Stimulated activated CD4-positive, alpha-beta T cell treated with anti-CD3 and anti-CD28 coated beads, Interleukin-4, amount 100 ng/mL, for 4 hours (primary cell): ENCODE data around the gene MXD3.
"Not testable (repeated sequence)": the region's sequence is repeated elsewhere in the genome, so short reads cannot be mapped to it uniquely, and the experiment has no call there.

Experiments used
- DNase-seq, 2 experiments: peaks; one replicate each; pipeline ENCODE4 v3.0.0-alpha.2; 2020

The MXD3 gene

GRCh38 chr5:177311723-177312648, at the start of gene MXD3:
TSS of gene MXD3 (minus strand) at chr5:177311898. CDS start at chr5:177311830, 68 bp downstream.
- DNase-seq = peak; percentile 93 to 95

DNA sequence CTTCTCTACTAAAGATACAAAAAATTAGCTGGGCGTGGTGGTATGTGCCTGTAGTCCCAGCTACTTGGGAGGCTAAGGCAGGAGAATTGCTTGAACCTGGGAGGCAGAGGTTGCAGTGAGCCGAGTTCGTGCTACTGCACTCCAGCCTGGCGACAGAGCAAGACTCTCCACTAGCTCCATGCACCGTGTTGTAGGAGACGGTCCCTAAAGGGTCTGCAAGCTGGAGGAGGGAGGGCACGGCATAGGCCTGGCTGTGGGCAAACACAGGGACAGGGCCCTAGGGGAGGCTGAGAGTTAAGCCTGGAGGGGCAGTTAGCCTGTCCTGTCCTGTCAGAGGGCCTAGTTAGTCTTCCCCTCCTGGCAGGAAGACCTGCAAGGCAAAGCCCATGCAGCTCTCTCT, 49.0 kb upstream of the MXD3 start:
- DNase-seq = not testable (repeated sequence)

GRCh38 chr5:177359860-177360259, 48.2 kb upstream of the MXD3 start:
- DNase-seq = no peak

DNA sequence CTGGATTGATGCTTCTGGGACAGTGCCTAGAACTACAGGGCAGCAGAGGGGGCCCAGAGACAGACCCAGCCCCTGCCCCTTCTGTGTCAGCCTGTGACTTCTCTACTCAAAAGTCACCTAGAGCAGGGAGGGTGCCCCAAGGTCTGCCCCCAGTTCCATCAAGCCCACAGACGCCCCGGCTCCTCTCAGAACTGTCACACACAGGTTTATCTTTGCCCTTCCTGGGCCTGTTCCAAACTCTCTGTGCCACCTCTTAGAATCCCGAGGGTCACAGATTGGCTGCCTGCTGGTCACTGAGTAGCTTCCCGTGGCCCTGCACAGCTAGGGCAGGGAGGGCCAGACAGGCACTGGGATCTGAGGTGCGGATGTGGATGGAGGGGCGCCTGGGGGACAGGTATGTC, 47.8 kb upstream of the MXD3 start:
- DNase-seq = no peak

DNA sequence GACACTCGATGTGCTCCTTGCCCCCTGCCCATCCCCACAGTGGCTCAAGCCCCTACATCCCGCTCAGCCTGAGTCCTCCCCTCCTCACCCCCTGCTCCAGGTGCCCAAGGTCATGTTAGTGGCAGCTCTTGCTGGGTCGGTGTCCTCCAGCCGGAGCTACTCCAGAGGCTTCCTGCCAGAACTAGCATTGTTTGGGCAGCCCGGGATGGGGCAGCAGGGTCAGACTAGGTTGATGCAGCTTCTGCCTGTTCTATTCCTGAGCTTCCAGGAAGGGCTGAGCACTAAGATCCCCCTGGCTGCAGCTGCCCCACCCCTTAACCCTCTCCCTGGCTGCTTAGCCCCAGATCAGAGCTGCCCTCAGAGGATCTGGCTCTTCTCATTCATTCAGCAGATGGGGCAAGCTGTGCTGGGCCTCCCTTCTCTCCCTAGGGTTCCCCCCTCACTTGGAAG, 46.7 kb upstream of the MXD3 start:
- DNase-seq = no peak

- DNase-seq = peak; percentile 43 to 67
Observed at GRCh38 chr5:177357459-177358351, 46.0 kb upstream of the MXD3 start, which contains the start of gene RGS14. TSS of gene RGS14 (plus strand) at chr5:177357924. CDS start at chr5:177358025, 101 bp downstream.

DNA sequence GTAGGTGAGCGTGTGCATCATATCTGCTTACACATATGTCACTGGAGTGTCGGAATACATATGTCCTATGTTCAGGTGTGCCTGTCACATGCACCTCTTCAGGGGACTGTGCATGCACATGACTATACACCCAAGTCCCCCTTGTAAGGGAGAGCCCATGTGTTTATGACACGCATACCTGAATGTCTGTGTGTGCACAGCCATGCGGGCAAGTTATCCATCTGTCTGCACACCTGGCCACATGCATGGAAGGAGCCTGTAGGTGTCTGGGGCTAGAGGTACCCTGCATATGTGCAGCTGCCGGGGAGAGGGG, 45.4 kb upstream of the MXD3 start:
- DNase-seq = no peak

- DNase-seq = no peak
Observed at GRCh38 chr5:177356746-177357145, 45.0 kb upstream of the MXD3 start.

GRCh38 chr5:177355868-177356168, 44.1 kb upstream of the MXD3 start:
- DNase-seq = no peak

GRCh38 chr5:177355162-177355867, 43.6 kb upstream of the MXD3 start:
- no peak for DNase-seq

GRCh38 chr5:177354711-177355110, 43.0 kb upstream of the MXD3 start:
- no peak for DNase-seq

DNA sequence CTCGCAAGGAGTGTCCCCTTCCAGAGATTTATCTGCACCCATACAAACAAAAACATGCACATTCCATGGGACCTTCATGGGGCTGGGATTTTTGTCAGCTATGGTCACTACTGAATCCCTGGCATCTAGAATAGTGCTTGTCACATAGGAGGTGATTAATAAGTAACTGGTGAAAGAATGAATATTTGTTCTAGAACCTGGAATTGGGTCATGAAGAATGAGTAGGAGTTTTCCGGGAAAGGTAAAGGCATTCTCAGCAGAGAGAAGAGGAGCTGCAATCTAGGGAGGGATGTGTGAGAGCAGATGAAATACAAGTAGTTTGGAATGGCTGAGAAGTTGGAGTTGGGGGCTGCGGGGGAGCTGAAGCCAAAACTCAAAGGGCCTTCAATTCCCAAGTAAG, 42.6 kb upstream of the MXD3 start:
- no peak for DNase-seq

DNA sequence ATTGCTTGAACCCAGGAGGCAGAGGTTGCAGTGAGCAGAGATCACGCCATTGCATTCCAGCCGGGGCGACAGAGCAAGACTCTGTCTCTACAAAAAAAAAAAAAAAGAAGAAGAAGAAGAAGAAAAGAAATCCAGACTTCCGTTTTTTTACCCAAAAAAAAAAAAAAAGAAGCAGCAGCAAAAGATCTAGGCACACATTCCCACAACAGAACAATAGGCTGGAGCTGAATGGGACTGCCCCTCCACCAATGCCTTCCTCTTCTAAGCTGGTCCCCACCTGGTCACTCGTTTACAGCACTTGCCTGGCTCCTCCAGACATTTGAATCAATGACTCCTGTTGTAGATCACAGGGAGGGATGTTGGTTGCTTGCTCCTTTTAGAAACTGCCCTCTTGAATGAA, 41.4 kb upstream of the MXD3 start:
- DNase-seq = no peak

GRCh38 chr5:177351392-177352329, 40.0 kb upstream of the MXD3 start, which contains the start of gene LMAN2:
TSS of gene LMAN2 (minus strand) at chr5:177351668. CDS start at chr5:177351647, 21 bp downstream.
- peak; percentile 83 to 89 for DNase-seq

DNA sequence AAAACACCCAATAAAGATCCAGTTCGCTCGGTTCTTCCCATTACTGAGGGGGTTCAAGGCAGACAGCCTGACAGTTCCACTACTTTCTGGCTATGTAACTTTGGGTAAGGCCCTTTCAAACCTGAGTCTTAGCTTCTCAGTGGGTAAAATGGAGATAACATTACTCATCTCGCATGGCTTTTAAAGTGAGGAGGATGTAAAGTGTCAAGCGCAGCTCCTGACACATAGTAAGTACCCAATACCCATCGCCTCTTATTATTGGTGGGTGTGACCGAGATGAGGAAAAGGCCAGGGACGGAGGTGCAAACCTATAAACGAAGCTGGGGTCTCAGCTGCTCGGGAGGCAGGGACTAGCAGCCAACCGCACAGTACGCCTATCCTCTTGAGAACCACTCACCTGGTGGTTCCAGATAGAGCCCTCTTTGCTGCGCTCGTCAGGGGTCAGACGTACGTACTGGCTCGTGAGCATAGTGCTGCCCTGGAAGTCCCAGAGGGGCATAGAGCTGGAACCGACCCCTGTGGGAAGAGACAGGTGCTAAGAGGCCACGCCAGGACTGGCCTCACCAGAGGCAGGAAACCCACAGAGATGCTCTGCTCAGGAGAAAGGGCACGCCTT, 39.2 kb upstream of the MXD3 start:
- DNase-seq = no peak

- DNase-seq = no peak
Observed at GRCh38 chr5:177349762-177350161, 38.1 kb upstream of the MXD3 start.

- no peak for DNase-seq
Observed at GRCh38 chr5:177349362-177349647, 37.6 kb upstream of the MXD3 start.

GRCh38 chr5:177347699-177348098, 36.0 kb upstream of the MXD3 start:
- no peak for DNase-seq

- no peak for DNase-seq
Observed at GRCh38 chr5:177346820-177347219, 35.1 kb upstream of the MXD3 start.

GRCh38 chr5:177344891-177345290, 33.2 kb upstream of the MXD3 start:
- no peak for DNase-seq

DNA sequence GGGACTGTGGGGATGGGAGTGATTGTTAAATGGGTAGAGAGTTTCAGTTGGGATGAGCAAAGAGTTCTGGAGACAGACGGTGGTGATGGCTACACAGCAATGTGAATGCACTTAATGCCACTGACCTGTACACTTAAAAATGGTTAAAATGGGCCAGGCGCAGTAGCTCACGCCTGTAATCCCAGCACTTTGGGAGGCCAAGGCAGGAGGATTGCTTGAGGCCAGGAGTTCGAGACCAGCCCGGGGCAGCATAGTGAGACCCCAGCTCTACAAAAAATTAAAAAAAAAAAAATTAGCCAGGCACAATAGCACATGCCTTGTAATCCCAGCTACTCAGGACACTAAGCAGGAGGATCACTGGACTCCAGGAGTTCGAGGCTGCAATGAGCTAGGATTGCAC, 32.1 kb upstream of the MXD3 start:
- DNase-seq = no peak

DNA sequence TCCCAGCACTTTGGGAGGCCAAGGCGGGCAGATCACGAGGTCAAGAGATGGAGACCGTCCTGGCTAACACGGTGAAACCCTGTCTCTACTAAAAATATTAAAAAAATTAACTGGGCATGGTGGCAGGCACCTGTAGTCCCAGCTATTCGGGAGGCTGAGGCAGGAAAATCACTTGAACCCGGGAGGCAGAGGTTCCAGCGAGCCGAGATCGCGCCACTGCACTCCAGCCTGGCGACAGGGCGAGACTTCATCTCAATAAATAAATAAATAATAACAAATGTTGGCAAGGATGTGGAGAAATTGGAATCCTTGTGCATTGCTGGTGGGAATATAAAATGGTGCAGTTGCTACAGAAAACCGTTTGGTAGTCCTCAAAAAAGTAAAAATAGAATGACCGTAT, 31.3 kb upstream of the MXD3 start:
- not testable (repeated sequence) for DNase-seq
